Endothelial cell (in vitro differentiated cells): Measurements from ENCODE around the gene FEM1B. TPM values are rescaled to one million over a fixed set of nuclear protein-coding genes. Genes with fewer than 3 reads are reported as not detected.

Experiments
- DNase-seq: peaks from one replicate; pipeline ENCODE4 v3.0.0; 2021; ENCODE audit warnings: low spot score
- H3K27ac Mint-ChIP-seq: one replicate; pipeline ENCODE4 v1.8.0; 2021; ENCODE audit warnings: mixed read lengths, inconsistent platforms; ENCODE audit not compliant: unreplicated experiment
- H3K27me3 Mint-ChIP-seq: one replicate; pipeline ENCODE4 v1.8.0; 2021; ENCODE audit warnings: mild to moderate bottlenecking, moderate library complexity, mixed read lengths, inconsistent platforms; ENCODE audit not compliant: unreplicated experiment
- H3K36me3 Mint-ChIP-seq: one replicate; pipeline ENCODE4 v1.8.0; 2021; ENCODE audit warnings: mild to moderate bottlenecking, low read depth, mixed read lengths, inconsistent platforms; ENCODE audit not compliant: unreplicated experiment
- H3K4me1 Mint-ChIP-seq: one replicate; pipeline ENCODE4 v1.8.0; 2021; ENCODE audit warnings: mild to moderate bottlenecking, mixed read lengths, inconsistent platforms; ENCODE audit not compliant: unreplicated experiment
- H3K4me3 Mint-ChIP-seq: one replicate; pipeline ENCODE4 v1.8.0; 2021; ENCODE audit warnings: mild to moderate bottlenecking, mixed read lengths, inconsistent platforms; ENCODE audit not compliant: unreplicated experiment
- H3K9me3 Mint-ChIP-seq: one replicate; pipeline ENCODE4 v1.8.0; 2021; ENCODE audit warnings: mixed read lengths, inconsistent platforms; ENCODE audit not compliant: unreplicated experiment
- total RNA-seq: library from RNA; stranded (reverse); fragmentation: NEBNext Ultra II Directional; extraction: Animal tissue kit (Norgen Biotek cat#: 25700); gene quantifications from one replicate; pipeline ENCODE4 v1.2.1, GENCODE V29; 2021; ENCODE audit not compliant: unreplicated experiment
- TF ChIP-seq, protein P1 (sequence below): fragments of 200-600 bp; sonication (generic); IDR thresholded peaks from one replicate; pipeline ENCODE4 v1.5.0; 2021; ENCODE audit warnings: antibody characterized with exemption; ENCODE audit not compliant: unreplicated experiment

The FEM1B gene
- total RNA-seq, 1 donor from 2014 or later: 47.8 TPM

DNA sequence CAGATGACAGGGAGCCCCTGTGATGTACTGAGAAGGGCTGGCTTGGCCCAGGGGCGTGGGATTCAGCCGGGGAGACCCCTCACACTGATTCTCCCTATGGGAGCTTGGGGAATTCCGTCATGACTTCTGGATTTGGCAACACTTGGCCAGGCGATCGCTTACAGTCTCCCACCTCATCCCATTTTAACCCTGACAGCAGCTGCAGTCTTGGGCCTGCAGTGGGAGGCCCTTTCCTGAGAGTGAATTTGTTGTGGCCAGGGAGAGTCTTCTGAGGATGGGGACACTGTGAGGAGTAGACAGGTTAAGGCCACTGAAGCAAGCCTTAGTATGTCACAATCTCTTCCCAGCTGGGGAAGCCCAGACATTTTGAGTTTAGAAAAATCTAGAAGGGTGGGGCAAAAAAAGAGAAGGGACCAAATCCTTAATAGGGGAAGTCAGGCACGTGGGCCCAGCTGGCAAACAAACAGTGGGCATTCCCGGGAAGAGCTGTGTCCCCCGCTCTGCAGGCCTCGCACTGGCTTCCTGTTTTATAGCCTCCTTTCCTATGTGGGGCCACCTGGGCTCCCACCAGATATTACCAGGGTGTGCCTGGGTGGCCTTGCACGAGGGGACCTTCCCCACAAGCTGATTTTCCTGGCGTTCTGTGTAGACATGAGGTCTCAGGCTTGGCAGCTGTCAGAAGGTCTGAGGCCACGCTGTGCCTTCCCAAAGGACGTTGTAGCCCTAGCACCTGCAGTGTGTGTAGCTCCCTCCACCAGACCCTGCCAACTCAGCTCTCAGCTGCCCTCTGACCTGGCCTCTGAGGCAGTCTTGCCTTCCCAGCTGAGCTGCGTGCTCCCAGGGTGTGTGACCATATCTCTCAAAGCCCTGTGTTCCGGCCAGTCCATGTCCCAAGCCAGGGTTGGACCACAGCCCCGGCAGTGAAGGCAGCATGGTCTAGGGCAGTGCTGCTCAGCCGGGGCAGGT lies 64.5 kb downstream of the FEM1B start:
- Mint-ChIP-seq H3K4me1 (peaks cover 14% of the 10 kb centered on the region), H3K36me3 (peaks cover 4% of the 10 kb centered on the region), H3K27ac (no peak overlapping the region), H3K9me3 (no peaks in the 10 kb centered on the region), H3K27me3 (no peaks in the 10 kb centered on the region), H3K4me3 (no peak overlapping the region)
- TF ChIP-seq, protein P1, sequence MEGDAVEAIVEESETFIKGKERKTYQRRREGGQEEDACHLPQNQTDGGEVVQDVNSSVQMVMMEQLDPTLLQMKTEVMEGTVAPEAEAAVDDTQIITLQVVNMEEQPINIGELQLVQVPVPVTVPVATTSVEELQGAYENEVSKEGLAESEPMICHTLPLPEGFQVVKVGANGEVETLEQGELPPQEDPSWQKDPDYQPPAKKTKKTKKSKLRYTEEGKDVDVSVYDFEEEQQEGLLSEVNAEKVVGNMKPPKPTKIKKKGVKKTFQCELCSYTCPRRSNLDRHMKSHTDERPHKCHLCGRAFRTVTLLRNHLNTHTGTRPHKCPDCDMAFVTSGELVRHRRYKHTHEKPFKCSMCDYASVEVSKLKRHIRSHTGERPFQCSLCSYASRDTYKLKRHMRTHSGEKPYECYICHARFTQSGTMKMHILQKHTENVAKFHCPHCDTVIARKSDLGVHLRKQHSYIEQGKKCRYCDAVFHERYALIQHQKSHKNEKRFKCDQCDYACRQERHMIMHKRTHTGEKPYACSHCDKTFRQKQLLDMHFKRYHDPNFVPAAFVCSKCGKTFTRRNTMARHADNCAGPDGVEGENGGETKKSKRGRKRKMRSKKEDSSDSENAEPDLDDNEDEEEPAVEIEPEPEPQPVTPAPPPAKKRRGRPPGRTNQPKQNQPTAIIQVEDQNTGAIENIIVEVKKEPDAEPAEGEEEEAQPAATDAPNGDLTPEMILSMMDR: no peak
- no peak for DNase-seq

DNA sequence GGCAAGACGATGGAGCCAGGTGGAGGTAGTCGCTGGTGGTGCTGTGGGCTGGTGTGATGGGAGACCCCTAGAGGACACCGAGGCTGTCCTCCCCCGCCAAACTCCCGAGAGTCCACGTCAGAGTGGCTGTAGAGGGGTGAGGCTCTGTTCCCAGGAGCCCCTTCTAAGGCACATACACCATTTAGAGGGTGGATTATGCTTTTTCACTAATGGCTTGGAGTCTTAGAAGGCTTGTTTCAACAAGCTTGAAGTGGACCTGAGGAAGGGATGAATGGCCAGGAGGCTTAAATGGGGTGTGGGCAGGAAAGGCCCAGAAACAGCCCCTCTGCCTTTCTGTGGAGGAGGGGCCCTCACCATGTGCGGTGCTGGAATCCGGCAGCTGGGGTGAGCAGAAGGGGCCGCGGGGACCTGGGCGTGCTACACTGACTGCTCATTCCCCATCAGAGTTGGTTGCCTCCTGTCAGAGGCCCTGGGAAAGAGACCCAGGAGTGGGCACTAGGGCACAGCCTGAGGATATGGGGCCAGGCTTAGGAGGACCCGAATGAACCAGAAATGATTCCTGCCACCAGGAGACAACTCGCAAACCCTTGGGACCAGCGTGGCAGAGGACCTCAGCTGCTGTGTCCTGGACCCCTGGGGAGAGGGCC lies 66.2 kb downstream of the FEM1B start:
- no peaks in the 10 kb centered on the region for H3K27me3 Mint-ChIP-seq
- H3K9me3 Mint-ChIP-seq: no peaks in the 10 kb centered on the region
- H3K4me3 Mint-ChIP-seq: no peak overlapping the region
- TF ChIP-seq, protein P1: no peak
- H3K36me3 Mint-ChIP-seq: no peaks in the 10 kb centered on the region
- H3K4me1 Mint-ChIP-seq: peaks cover 14% of the 10 kb centered on the region
- H3K27ac Mint-ChIP-seq: no peak overlapping the region
- no peak for DNase-seq

DNA sequence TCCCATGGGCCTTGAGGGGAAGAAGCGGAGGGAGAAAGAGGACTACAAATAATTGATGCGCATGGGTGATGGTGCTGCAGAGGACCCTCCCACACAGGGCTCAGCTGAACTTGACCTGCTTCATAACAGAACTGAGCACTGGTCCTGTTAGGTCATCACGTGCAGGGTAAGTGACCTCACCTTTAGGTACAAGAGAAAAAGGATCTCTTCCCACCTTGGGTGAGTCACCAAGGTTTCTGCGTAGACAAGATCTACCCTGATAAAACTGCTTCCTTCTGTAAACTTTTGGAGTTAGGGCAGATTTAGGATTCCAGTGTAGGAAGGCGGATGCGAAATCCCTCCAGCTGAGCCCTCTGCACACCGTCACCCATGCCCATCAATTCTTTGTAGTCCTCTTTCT lies 67.1 kb downstream of the FEM1B start:
- TF ChIP-seq, protein P1: no peak
- no peak for DNase-seq
- no peak overlapping the region for H3K27ac Mint-ChIP-seq
- no peak overlapping the region for H3K4me3 Mint-ChIP-seq
- H3K36me3 Mint-ChIP-seq: no peaks in the 10 kb centered on the region
- no peaks in the 10 kb centered on the region for H3K9me3 Mint-ChIP-seq
- H3K27me3 Mint-ChIP-seq: no peaks in the 10 kb centered on the region
- peaks cover 14% of the 10 kb centered on the region for H3K4me1 Mint-ChIP-seq

Other genes starting within 250 kb of the FEM1B start
- 67.8 TPM for gene PIAS1, start 223.4 kb upstream of the FEM1B start, total RNA-seq
- gene CALML4, start 72.4 kb upstream of the FEM1B start, total RNA-seq: 11.0 TPM
- 42.1 TPM for gene CLN6, start 48.0 kb upstream of the FEM1B start, total RNA-seq
- 0.28 TPM for gene ITGA11, start 154.4 kb downstream of the FEM1B start, total RNA-seq